HG03342 (cell line): ENCODE data around the gene CHD1.

Experiments
- ATAC-seq: cut with Tn5 transposase; IDR thresholded peaks from one replicate; pipeline ENCODE4 v1.9.1; 2021; ENCODE audit warnings: mild to moderate bottlenecking, moderate library complexity; ENCODE audit not compliant: unreplicated experiment

Gene CHD1

GRCh38 chr5:98936948-98937715 is 8.3 kb upstream of the CHD1 start:
- no peak for ATAC-seq

GRCh38 chr5:98935206-98935605 is 6.4 kb upstream of the CHD1 start:
- no peak for ATAC-seq

DNA sequence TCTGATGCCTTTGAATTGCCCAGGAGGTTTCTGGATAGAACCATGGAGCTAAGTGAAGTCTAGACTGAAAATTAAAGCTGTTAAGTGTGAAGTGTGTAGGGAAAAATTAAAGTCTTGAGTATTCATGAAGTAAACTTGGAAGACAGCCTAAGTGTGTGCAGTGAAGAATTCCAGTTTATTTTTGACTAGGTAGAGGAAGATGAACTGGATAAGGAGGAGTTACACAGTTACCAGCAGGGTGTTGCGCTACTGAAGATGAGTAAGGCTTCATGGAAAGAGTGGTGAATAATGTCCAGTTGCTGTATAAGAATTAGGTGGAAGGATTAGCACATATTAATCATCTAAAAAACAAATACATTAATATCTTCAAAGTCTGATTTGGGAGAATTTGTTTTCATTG is 5.7 kb upstream of the CHD1 start:
- ATAC-seq = no peak

DNA sequence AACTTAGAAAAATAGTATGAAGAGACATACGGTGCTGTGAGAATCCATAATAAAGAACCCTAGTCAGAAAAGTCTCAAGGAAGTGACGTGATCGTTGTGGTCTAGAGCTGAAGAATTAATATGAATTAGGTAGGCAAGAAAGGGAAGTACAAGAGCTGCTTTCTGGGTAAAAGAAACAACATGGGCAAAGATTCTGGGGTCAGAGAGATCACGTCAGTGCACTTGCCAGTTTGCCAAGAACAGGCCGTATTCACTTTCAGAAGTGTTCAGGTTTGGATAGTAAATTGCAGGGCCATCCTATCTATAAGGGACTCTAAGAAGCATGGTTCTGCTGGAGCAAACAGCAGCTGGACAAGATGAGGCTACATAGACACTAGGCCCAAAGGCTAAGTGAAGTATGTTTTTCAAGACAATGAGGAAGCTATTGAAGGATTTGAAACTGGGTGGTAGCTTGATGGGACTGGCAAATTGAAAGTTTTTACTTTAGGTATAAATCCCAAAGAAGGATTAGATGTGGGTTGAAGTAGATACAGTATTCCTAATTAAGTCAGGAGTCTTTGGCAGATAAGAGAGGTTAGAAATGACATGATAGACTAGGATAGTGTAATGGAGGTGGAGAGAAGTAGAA is 4.8 kb upstream of the CHD1 start:
- ATAC-seq = peak; percentile 30

GRCh38 chr5:98930972-98931762 is 2.4 kb upstream of the CHD1 start:
- no peak for ATAC-seq

DNA sequence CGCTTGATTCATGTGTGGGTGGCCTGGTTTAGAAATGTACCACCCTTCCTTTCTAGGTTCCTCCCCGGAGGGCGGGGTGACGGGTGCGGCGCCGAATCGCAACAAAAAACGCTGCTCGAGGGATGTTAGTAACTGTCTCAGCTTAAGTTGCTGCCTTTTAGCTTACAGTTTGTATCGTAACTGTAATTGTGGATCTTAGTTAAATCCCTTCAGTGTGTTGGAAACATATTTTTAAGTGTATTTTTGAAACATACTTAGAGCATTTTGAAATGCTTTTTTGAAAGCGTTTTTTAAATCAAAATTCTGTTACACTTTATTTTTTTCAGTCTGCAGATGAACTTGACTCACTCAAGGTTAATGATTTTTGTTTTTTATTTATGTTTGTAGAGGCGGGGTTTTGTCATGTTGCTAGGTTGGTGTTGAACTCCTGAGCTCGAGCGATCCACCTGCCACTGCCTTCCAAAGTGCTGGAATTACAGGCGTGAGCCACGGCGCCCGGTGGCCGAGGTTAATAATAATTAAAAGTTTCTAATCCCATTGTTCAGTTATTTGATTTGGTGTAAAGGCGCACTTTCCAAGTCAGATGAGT is 997 bp upstream of the CHD1 start:
- ATAC-seq = no peak

DNA sequence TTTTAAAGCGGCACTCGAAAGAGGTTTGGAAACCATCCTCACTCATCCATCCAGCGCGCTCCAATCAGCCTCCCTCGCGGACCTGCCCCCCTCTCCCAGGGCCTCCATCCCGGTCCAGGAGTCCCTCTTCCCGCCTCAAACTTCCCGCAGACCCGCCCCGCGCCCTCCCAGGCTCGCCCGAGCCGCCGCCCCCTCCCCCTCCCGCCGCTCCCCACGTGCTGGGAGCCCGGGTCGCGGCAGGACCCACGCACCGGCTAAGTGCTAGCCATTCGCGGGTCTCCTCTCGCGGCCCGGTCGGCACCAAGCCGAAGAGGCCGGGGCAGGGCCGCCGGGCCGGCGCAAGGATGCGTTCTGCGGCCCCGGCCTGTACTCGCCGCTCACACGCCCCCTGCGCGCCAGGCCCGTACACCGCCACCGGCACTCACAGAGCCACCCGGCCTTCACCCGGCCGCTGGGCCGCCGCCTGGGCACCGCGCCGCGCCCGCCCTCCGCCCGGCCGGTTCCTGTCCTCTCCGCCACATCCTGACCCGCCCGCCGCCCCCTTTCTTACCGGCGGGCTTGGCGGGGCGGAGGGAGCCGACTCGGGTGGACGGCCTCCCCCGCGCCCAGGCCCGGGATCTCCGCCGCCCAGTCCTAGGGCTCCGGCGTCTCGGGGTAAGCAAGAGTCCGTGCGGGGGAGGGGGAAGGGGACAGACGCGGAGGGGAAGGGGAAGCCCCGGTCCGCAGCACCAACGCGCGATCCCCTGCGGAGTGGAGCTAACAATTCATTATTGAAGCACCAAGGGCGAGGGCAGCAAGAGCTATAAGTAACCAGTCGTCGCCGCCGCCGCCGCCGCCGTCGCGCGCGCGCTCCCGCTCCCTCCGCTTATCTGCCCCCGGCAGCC is 576 bp downstream of the CHD1 start:
- peak; percentile 26 for ATAC-seq

- peak; percentile 0 for ATAC-seq
Measured at GRCh38 chr5:98927242-98927988, 1.4 kb downstream of the CHD1 start.

DNA sequence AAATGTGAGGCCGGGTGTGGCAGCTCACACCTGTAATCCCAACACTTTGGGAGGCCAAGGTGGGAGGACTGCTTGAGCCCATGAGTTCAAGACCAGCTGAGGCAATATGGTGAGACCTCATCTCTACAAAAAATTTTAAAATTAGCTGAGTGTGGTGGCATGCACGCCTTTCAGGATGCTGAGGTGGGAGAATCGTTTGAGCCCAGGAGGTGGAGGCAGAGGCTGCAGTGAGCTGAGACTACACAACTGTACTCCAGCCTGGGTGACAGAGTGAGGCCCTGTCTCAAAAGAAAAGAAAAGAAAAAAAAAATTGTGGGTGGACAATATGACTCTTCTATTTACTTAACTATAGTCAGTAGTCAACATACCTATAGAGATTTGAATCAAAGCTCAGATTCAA is 4.8 kb downstream of the CHD1 start:
- no peak for ATAC-seq

- no peak for ATAC-seq
Measured at GRCh38 chr5:98921947-98922505, 6.8 kb downstream of the CHD1 start.

DNA sequence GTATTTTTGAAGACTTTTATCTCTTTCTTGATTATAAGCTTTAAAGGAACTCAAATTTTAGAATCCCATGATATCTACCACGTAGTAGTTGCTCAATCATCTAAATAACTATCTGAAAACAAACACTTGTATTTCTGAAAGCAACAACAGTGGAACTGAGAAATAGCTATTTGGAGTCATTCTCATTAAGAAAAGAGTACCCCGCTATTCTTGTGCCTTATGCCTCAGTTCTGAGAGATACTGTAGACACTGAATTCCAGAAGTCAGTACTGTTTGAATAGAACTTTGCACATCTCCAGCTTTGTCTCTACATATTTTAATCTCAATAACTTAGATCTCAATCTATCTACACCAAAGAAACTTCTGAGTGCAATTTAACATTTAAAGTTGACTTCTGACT is 11.4 kb downstream of the CHD1 start:
- ATAC-seq = no peak

- no peak for ATAC-seq
Measured at GRCh38 chr5:98916540-98916939, 12.3 kb downstream of the CHD1 start.

DNA sequence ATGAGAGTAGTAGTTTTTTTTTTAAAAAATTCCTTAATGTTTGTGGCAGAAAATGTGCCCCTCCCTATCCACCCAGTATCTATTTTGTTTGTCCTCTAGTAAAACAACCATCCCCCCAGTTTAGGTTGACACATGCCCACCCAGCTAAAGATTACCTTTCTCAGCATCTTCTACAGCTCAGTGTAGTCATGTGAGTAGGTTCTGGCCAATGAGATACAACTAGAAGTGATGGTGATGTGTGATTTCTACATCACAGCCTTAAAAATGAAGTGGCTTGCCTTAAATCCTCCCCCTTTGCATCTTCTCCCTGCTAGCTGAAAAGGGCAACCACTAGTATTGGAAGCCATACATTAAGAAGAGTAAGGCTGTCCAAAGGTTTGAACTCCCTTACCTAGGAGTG is 14.9 kb downstream of the CHD1 start:
- ATAC-seq = no peak

- ATAC-seq = no peak
Measured at GRCh38 chr5:98911280-98912040, 17.3 kb downstream of the CHD1 start.

DNA sequence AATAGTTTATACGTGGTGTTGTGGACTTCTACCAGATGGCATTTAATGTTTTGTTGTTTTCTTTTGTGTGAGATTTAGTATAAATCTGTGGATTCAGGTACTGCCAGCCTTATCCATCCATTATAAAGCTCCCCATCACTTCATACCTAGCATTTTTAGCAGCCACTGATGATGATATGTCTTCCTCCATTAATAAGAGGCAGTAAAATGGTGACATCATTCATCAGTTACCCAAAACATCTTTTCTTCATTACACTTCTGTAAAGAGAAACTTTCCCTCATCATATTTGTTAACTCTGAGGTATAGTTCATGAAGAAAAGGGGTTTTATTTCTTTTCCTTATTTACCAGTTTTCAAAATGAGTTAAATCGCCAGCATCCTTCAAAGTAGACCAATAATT is 19.4 kb downstream of the CHD1 start:
- ATAC-seq = no peak

GRCh38 chr5:98907951-98908350 is 20.9 kb downstream of the CHD1 start:
- ATAC-seq = no peak

GRCh38 chr5:98906756-98907355 is 22.0 kb downstream of the CHD1 start:
- no peak for ATAC-seq
